Gastrocnemius medialis (tissue), 4 donors: Measurements from ENCODE around the gene SLC5A8. TPM values are rescaled to one million over a fixed set of nuclear protein-coding genes. Genes with fewer than 3 reads are reported as not detected.

ENCODE experiments used
- ATAC-seq, 2 donors: fragments of 150-250 bp; one replicate each; pipeline ENCODE4 v1.9.1; 2016
- DNase-seq, 2 donors: peaks; one replicate each; pipeline ENCODE4 v3.0.0-alpha.2; 2019
- H3K27ac ChIP-seq, 4 donors: fragments of 200-600 bp; sonication (generic); 1 replicate in 1 of 4; 2 replicates in 3 of 4; pipeline ENCODE4 v1.5.1; 2016 to 2018; ENCODE audit warnings: mild to moderate bottlenecking in 2 of 4, moderate library complexity in 1 of 4
- H3K27me3 ChIP-seq, 3 donors: fragments of 200-600 bp; sonication (generic) in 2 of 3; 1 replicate in 1 of 3; 2 replicates in 2 of 3; pipeline versions ENCODE4 v1.5.1 to v1.6.0; 2016 to 2019; ENCODE audit warnings: mild to moderate bottlenecking in 1 of 3, moderate library complexity in 1 of 3
- H3K36me3 ChIP-seq, 2 donors: fragments of 200-600 bp; sonication (generic) in 1 of 2; one replicate each; pipeline ENCODE4 v1.5.1; 2017 to 2018
- H3K4me1 ChIP-seq, 2 donors: fragments of 200-600 bp; sonication (generic) in 1 of 2; one replicate each; pipeline ENCODE4 v1.5.1; 2016 to 2017; ENCODE audit warnings: mild to moderate bottlenecking in 2 of 2
- H3K4me3 ChIP-seq, 4 donors: fragments of 200-600 bp; sonication (generic) in 3 of 4; 1 replicate in 1 of 4; 2 replicates in 3 of 4; pipeline ENCODE4 v1.5.1; 2016 to 2019; ENCODE audit warnings: mild to moderate bottlenecking in 2 of 4
- H3K9me3 ChIP-seq, 3 donors: fragments of 200-600 bp; sonication (generic) in 2 of 3; 1 replicate in 1 of 3; 2 replicates in 2 of 3; pipeline ENCODE4 v1.5.1; 2016 to 2019
- POLR2A ChIP-seq, 2 donors: fragments of 450-650 bp; IDR thresholded peaks; one replicate each; pipeline ENCODE4 v1.6.1; 2017; ENCODE audit warnings: antibody characterized with exemption in 2 of 2, mild to moderate bottlenecking in 2 of 2, moderate library complexity in 2 of 2
- in situ Hi-C, 4 donors: fragments of 200-750 bp; cut with MboI; loops; one replicate each; pipeline versions ENCODE4 v1.15.0 to v1.8.0; 2017; ENCODE audit warnings: low sequenced_read_pairs in 4 of 4
- intact Hi-C: fragments of 100-400 bp; cut with DNase I; formaldehyde crosslinking; loops from one replicate; pipeline ENCODE4 v1.15.1; 2023; ENCODE audit warnings: low total_unique reads
- total RNA-seq, 4 donors: library from RNA; depleted of rRNA; stranded (reverse); fragments of >200 nt; gene quantifications; one replicate each; pipeline versions ENCODE4 v1.1.0 to v1.2.3, GENCODE V29; 2016
- TF ChIP-seq, protein P1 (sequence below), 5 experiments: fragments of 450-650 bp in 3 of 5; fragments of 200-600 bp in 2 of 5; sonication (generic) in 2 of 5; IDR thresholded peaks in 4 of 5; conservative IDR thresholded peaks in 1 of 5; 1 replicate in 4 of 5; 2 replicates in 1 of 5; pipeline ENCODE4 v1.5.1; 2016 to 2019; ENCODE audit warnings: antibody characterized with exemption in 5 of 5, mild to moderate bottlenecking in 3 of 5, moderate library complexity in 3 of 5

SLC5A8 gene
- total RNA-seq, 4 donors from 2014 or later: not detected

DNA sequence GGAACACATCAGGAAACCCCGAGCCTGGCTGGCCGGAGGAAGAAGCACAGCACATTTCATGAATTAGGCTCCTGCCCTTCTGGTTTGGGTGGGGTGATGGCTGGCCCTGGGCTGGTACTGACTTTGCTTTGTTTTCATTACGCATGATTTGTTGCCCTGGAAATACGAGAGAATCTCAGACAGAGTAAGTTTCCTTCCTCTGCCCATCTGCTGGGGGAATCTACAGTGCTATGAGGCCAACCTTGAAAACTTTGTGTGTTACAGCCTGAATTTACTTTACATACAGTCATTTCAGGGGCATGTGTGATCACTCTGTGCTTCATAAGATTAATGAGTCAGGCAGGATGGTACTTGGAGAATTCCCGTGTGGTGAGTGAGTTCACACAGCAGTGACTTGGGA, 20.5 kb upstream of the SLC5A8 start:
- no peak for ATAC-seq
- intact Hi-C loops: no loop called here

DNA sequence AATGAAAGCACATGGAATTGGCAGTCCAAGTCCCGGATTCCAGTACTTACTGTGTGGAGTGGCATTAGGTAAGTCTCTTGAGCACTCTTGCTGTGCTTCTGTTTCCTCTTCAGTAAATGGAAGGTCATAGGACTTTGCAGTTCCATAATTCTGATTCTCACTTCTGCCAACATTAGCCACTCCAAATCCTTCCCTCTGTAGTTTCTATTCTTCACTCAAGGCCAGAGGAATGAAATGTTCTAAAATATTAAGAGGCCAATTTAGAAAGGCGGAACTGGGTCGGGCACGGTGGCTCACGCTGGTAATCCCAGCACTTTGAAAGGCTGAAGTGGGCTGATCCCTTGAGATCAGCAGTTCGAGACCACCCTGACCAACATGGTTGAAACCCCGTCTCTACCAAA, 19.8 kb upstream of the SLC5A8 start:
- Histone ChIP-seq H3K4me1 (no peaks in the 10 kb centered on the region), H3K9me3 (no peaks in the 10 kb centered on the region), H3K27me3 (no peaks in the 10 kb centered on the region), H3K4me3 (no peak overlapping the region), H3K36me3 (no peaks in the 10 kb centered on the region), H3K27ac (no peak overlapping the region)
- in situ Hi-C loops (no loop called here), intact Hi-C loops (no loop called here)
- TF ChIP-seq POLR2A (IDR thresholded peaks at IDR 0.05): no peak
- TF ChIP-seq, protein P1, sequence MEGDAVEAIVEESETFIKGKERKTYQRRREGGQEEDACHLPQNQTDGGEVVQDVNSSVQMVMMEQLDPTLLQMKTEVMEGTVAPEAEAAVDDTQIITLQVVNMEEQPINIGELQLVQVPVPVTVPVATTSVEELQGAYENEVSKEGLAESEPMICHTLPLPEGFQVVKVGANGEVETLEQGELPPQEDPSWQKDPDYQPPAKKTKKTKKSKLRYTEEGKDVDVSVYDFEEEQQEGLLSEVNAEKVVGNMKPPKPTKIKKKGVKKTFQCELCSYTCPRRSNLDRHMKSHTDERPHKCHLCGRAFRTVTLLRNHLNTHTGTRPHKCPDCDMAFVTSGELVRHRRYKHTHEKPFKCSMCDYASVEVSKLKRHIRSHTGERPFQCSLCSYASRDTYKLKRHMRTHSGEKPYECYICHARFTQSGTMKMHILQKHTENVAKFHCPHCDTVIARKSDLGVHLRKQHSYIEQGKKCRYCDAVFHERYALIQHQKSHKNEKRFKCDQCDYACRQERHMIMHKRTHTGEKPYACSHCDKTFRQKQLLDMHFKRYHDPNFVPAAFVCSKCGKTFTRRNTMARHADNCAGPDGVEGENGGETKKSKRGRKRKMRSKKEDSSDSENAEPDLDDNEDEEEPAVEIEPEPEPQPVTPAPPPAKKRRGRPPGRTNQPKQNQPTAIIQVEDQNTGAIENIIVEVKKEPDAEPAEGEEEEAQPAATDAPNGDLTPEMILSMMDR (IDR thresholded peaks at IDR 0.05 in 4 of 5, conservative IDR thresholded peaks at IDR 0.05 in 1 of 5): no peak
- DNase-seq (no peak), ATAC-seq (no peak)

More for the DNA sequence above, 20.5 kb upstream of the SLC5A8 start:
- TF ChIP-seq, protein P1 (IDR thresholded peaks at IDR 0.05 in 4 of 5, conservative IDR thresholded peaks at IDR 0.05 in 1 of 5): no peak
- TF ChIP-seq POLR2A (IDR thresholded peaks at IDR 0.05): no peak
- H3K27me3 ChIP-seq: no peaks in the 10 kb centered on the region
- H3K4me3 ChIP-seq: no peak overlapping the region
- no peaks in the 10 kb centered on the region for H3K36me3 ChIP-seq
- in situ Hi-C loops: no loop called here
- no peak overlapping the region for H3K27ac ChIP-seq
- no peaks in the 10 kb centered on the region for H3K4me1 ChIP-seq
- no peaks in the 10 kb centered on the region for H3K9me3 ChIP-seq
- no peak for DNase-seq

- Histone ChIP-seq H3K9me3 (no peaks in the 10 kb centered on the region), H3K27me3 (no peaks in the 10 kb centered on the region), H3K4me3 (no peak overlapping the region), H3K27ac (no peak overlapping the region), H3K4me1 (no peaks in the 10 kb centered on the region), H3K36me3 (no peaks in the 10 kb centered on the region)
- ATAC-seq: no peak
- intact Hi-C loops (no loop called here), in situ Hi-C loops (no loop called here)
- TF ChIP-seq, protein P1 (IDR thresholded peaks at IDR 0.05 in 4 of 5, conservative IDR thresholded peaks at IDR 0.05 in 1 of 5): no peak
- no peak for TF ChIP-seq POLR2A (IDR thresholded peaks at IDR 0.05)
- DNase-seq: no peak
These were observed 11.3 kb upstream of the SLC5A8 start for GRCh38 chr12:101221301-101221700.

DNA sequence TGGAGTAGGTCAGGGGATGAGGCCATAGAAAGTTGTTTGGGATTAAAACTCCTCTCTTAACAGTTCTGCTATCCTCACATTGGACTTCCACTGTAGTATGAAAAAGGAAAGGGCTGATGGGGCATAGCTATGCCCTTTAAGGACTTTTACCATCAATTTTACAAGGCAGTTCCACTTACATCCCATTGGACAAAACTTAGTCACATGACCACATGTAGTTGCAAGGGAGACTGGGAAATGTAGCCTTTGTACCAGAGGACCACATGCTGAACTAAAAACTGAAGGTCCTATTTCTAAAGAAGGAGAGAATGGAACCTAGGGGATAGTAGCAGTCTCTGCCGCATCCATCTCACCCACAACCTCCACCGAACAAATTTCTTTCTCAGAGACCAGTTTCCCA, 6.8 kb upstream of the SLC5A8 start:
- Histone ChIP-seq H3K36me3 (no peaks in the 10 kb centered on the region), H3K9me3 (no peaks in the 10 kb centered on the region), H3K27ac (no peak overlapping the region), H3K4me3 (no peak overlapping the region), H3K27me3 (no peaks in the 10 kb centered on the region), H3K4me1 (no peaks in the 10 kb centered on the region)
- no peak for ATAC-seq
- in situ Hi-C loops (no loop called here), intact Hi-C loops (no loop called here)
- TF ChIP-seq POLR2A (IDR thresholded peaks at IDR 0.05): no peak
- TF ChIP-seq, protein P1 (IDR thresholded peaks at IDR 0.05 in 4 of 5, conservative IDR thresholded peaks at IDR 0.05 in 1 of 5): no peak
- no peak for DNase-seq

DNA sequence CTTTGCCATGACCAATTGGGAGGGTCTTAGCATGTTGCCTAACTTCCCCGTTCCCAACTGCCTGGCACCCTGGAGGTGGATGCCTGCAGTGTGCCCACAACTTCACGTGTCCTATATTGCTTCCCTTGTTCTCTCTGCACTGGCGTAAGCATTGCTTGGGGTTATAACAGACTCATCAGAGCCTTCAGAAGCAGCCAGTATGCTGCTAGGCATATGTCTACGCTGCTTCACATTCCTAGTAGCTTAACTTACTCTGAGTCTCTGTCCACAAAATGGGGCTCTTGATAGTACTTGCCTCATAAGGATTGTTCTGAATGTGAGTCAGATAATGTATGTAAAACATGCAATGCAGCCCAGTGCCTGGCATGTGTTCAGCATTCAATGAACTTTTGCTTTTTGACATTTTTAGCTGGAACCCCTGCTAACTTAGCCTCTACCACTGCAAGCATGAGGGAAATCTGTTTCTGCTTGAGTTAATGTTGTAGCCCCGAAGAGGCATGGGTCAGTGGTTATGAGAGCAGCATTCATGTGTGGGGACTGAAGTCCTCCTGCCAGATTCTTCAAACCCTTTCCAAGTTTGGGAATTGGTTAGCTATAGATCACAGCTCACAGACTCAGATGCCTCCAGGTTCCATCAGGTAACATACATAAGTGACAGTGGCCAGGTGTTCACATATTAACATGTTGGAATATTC, 2.8 kb downstream of the SLC5A8 start:
- ATAC-seq (no peak), DNase-seq (no peak)
- no peaks in the 10 kb centered on the region for H3K4me1 ChIP-seq
- TF ChIP-seq, protein P1 (IDR thresholded peaks at IDR 0.05 in 4 of 5, conservative IDR thresholded peaks at IDR 0.05 in 1 of 5): no peak
- TF ChIP-seq POLR2A (IDR thresholded peaks at IDR 0.05): no peak
- H3K27ac ChIP-seq: no peak overlapping the region
- intact Hi-C loops (no loop called here), in situ Hi-C loops (no loop called here)
- H3K27me3 ChIP-seq: peaks cover 2 to 10% (median 10%) of the 10 kb centered on the region in 3 donors
- H3K36me3 ChIP-seq: no peaks in the 10 kb centered on the region
- no peak overlapping the region for H3K4me3 ChIP-seq
- no peaks in the 10 kb centered on the region for H3K9me3 ChIP-seq
